IPS-11a (cell line): ENCODE data around the gene CCDC110.

Experiments
- H3K4me3 ChIP-seq: one replicate; pipeline ENCODE4 v1.5.1; 2013; ENCODE audit warnings: low read depth, low read length, control low read depth

The CCDC110 gene

GRCh38 chr4:185424905-185425646 lies 46.5 kb downstream of the CCDC110 start:
- H3K4me3 ChIP-seq: peak overlapping the region; percentile 92

DNA sequence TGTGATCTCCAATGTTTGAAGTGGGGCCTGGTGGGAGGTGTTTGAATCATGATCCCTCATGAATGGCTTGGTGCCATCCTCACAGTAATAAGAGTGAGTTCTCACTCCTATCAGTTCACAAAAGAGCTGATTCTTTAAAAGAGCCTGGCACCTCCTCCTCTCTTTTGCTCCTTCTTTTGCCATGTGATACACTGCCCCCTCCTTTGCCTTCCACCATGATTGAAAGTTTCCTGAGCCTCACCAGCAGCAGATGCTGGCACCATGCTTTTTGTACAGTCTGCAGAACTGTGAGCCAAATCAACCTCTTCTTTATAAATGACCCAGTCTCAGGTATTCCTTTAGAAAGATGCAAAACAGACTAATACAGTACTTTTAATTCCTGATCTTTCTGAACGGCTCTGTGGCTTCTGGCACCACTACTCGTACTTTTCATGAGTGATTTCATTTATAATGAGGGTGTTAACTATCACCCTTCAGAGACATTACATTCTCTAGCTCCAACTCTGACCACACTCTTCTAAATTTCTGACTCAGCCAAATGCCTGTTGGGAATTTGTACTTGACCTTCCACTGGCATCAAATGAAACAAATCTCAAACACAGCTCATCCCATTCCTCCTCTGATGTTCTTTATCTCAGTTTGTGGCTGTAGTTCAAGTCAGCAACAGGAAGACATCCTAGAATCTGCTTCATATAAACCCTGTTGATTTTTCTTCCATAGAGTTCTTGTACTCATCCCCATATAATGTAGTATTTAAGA lies 50.0 kb downstream of the CCDC110 start:
- H3K4me3 ChIP-seq: no peak overlapping the region

DNA sequence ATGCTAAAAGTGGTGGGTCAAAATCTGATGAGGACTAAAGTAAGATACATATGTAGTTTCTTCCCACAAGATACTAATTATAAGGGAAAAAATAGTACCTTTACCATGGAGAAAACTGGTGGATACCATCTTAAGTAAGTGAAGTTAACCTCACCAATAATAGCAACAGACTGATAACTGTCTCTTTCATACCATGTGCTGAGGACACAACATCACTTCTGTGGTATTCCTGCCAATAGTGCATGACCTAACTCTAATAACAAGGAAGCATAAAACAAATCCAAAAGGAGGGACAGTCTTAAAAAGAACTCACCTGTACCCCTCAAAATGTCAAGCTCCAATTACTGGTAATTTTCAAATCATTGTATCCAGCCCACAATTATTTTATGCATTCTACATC lies 54.6 kb downstream of the CCDC110 start:
- H3K4me3 ChIP-seq: no peak overlapping the region

DNA sequence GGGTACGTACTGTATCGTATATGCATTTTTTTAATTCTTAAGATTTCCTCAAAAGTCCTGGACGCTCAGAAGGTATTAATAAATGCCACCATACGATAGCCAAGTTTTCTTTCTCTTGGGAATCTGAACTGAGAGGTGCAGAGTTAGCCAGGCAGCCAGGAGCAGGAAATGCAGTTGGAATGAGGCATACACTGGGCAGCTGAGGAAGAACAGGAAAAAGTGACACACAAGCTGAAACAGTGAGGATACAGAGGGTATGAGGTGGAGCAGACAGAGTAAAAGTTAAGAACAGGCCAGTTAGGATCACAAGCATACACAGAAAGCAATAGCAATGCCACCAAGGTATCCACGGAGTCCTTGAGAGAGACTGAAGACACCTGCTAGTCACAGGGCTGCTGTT lies 59.1 kb downstream of the CCDC110 start:
- no peak overlapping the region for H3K4me3 ChIP-seq

DNA sequence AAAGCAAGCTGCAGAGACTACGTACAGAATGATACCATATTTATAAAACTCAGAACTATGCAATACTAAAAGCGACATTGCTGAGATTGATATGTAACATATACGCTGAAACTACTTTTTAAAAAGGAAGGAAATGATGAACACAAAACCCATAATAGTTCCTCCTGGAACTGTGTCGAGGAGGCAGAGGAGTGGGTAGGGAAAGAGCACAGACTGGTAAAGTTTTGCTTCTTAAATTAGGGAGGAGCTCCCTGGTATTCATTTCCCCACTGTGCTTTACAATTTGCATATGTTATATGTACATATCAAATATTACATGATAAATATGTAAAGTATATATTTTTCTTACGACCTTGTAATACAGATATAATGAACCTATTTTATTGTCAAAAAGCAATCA lies 59.7 kb downstream of the CCDC110 start:
- no peak overlapping the region for H3K4me3 ChIP-seq

DNA sequence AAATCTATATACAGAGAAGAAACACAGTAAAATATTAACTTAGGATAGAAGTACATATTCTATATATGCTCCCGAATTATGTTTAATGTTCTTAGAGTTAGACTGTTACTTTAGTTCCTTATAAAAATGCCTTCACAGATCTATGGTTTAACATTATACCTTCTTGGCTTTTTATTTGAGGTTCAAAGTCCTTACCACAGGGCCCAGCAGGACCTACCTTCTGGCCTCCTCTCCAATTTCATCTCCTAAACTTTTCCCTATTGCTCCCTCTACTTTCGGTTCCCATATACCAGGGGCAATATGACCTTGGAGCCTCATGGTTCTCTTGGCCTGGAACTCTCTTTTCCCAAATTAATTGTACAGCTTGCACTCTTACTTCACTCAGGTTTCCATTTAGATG lies 63.1 kb downstream of the CCDC110 start:
- H3K4me3 ChIP-seq: no peak overlapping the region

- no peak overlapping the region for H3K4me3 ChIP-seq
Observed at GRCh38 chr4:185405296-185405999, 66.1 kb downstream of the CCDC110 start.

DNA sequence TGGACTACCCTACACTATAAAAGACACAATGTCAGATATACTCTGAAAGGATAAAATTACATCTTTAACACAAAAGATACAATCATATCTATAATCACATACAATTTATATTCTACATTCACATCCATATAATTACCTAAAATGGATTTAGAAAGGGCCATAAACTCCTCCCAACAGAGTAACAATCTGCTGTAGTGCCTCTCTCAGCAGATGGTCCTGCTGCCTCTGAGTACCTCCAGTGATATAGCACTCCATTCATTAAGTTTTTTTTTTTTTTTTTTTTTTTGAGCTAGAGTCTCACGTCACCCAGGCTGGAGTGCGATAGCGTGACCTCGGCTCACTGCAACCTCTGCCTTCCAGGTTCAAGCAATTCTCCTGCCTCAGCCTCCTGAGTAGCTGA lies 67.5 kb downstream of the CCDC110 start:
- no peak overlapping the region for H3K4me3 ChIP-seq

GRCh38 chr4:185399466-185399865 lies 72.1 kb downstream of the CCDC110 start:
- H3K4me3 ChIP-seq: no peak overlapping the region

GRCh38 chr4:185398618-185399017 lies 72.9 kb downstream of the CCDC110 start:
- no peak overlapping the region for H3K4me3 ChIP-seq

- H3K4me3 ChIP-seq: peak within 1 kb of the TSS; percentile 56
Observed at GRCh38 chr4:185396724-185397385, 74.7 kb downstream of the CCDC110 start, which contains the start of gene ANKRD37. ANKRD37 (plus strand) TSS chr4:185396841; CDS start chr4:185396924, 83 bp downstream.

DNA sequence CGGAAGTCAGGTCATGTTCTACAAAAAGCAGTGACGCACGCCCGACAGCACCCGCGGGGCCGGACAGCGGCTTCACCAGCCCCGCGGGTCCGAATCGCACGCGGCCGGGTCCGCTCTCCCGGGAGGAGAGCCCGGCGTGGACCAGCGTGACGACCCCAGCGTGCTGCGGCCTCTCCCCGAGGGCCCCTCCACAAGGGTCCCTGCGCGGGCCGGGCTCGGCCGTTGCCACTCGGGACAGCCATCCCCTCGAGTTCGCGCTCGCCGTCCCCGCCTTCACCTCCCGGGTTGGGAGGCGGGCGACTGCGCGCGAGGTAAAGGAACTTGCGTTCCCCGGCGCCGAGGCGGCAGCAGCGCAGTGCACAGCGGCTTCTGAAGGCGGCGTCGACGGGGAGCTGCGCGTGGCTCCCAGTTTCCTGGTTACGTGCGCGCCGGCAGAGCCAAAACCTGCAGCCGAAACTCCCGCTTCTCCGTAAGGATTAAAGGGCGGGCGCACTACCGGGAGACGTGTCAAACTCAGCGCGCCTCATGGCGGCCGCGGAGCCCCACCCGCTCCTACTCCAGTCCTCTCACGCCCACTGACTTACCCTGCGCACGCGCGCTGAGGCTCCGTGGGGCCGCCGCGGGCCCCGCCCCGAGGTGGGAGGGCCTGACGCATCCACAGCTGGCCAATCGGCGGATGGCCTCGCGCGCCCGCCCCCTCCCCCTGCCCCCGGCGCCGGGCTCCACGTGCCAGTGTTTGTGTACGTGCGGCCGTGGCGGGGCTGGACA lies 75.4 kb downstream of the CCDC110 start:
- peak overlapping the region; percentile 56 for H3K4me3 ChIP-seq

DNA sequence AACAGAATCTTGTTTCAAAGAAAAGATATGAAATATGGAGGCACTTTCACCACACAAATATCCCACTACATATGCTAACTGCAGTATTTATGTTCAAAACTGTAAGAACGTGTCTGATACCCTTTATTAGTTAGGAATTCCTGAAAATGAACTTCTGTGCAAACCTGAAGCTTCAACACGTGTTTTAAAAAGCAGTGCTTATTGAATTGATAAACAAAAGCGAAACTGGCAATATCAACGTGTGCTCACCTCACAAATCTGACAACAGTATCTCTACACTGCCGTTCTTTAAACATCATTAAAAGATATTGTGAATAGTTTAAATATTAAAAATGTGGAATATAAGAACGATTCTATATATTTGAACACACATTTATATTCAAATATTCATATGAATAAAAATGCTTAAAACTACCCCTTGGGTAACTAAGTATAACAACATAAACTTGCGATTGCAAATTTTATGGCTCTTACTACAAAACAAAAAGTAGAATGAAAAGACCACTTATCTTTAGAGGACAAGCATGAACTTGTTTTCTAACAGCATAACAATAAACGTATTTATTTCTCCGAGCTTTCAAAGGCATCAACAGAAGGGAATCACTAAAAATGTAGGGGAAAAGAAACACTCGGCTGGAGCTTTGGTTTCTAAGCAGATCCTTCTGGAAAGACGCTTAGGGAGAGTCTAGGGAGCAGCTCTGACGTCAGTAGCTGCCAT lies 76.1 kb downstream of the CCDC110 start, which contains the start of gene LRP2BP:
Gene LRP2BP (minus strand): TSS at position 687 of the 718 bp plus-strand sequence. CDS start 17,738 bp downstream, outside the sequence.
- peak within 1 kb of the TSS; percentile 56 for H3K4me3 ChIP-seq
